Endothelial cell of umbilical vein (primary cell): Measurements from ENCODE around the gene GRB14. TPM values are rescaled to one million over a fixed set of nuclear protein-coding genes. Genes with fewer than 3 reads are reported as not detected.

ENCODE experiments used
- BruUV-seq: library from RNA; stranded (reverse); fragments of 400-500 nt; replicated peaks from 2 replicates; lab custom pipeline; 2021; lab: Mats Ljungman, UMichigan
- CTCF ChIA-PET: fragments of 300-600, 350-600 bp; sonication (Branson Sonifier 250); formaldehyde crosslinking; loops from one replicate; lab custom pipeline; 2021; ENCODE audit warnings: antibody characterized with exemption, inconsistent platforms; lab: Charles Lee
- POLR2A ChIA-PET: fragments of 300-600, 350-600 bp; sonication (Branson Sonifier 250); formaldehyde crosslinking; loops from one replicate; lab custom pipeline; 2021; ENCODE audit warnings: antibody characterized with exemption, inconsistent platforms; lab: Charles Lee
- DNase-seq: peaks from one replicate; pipeline ENCODE4 v3.0.0-alpha.2; 2011; ENCODE audit warnings: low read depth, low spot score
- FAIRE-seq: peaks from 2 replicates; lab custom pipeline; 2011; peaks lifted over from hg19 to GRCh38; lab: Jason Lieb, UNC
- H2AFZ ChIP-seq: 2 replicates; pipeline ENCODE4 v1.6.0; 2012; ENCODE audit warnings: low read depth, low read length, control low read depth, inconsistent platforms
- H3K27ac ChIP-seq: 2 replicates; pipeline ENCODE4 v1.5.1; 2011; ENCODE audit warnings: low read depth, mild to moderate bottlenecking, control low read depth, low read length, moderate library complexity; ENCODE audit not compliant: insufficient read depth
- H3K27me3 ChIP-seq, 2 experiments: 2 replicates each; pipeline versions ENCODE4 v1.6.0 to v1.6.1; 2011; ENCODE audit warnings: low read length in 2 of 2, mixed read lengths in 1 of 2; ENCODE audit not compliant: control insufficient read depth in 2 of 2, insufficient read depth in 2 of 2
- H3K36me3 ChIP-seq, 2 experiments: 2 replicates in 1 of 2; 3 replicates in 1 of 2; pipeline ENCODE4 v1.5.1; 2011; ENCODE audit warnings: low read length in 2 of 2, mild to moderate bottlenecking in 1 of 2, moderate library complexity in 1 of 2; ENCODE audit not compliant: control insufficient read depth in 2 of 2, insufficient read depth in 2 of 2; ENCODE audit errors: extremely low read depth in 1 of 2
- H3K4me1 ChIP-seq: 3 replicates; pipeline ENCODE4 v1.5.1; 2011; ENCODE audit warnings: mild to moderate bottlenecking, low read length; ENCODE audit not compliant: control insufficient read depth, insufficient read depth; ENCODE audit errors: extremely low read depth
- H3K4me2 ChIP-seq: 2 replicates; pipeline ENCODE4 v1.6.1; 2011; ENCODE audit warnings: low read length, control low read depth, mixed read lengths; ENCODE audit not compliant: insufficient read depth
- H3K4me3 ChIP-seq, 3 experiments: fragments of 200-600 bp in 1 of 3; sonication (generic), shearing (Covaris generic) in 1 of 3; replicated peaks in 1 of 3; 2 replicates each; pipeline ENCODE4 v1.5.1; 2011 to 2016; ENCODE audit warnings: control low read depth in 3 of 3, low read length in 3 of 3, mild to moderate bottlenecking in 2 of 3, inconsistent platforms in 1 of 3, low read depth in 1 of 3, moderate library complexity in 1 of 3; ENCODE audit not compliant: insufficient read depth in 1 of 3
- H3K79me2 ChIP-seq: 2 replicates; pipeline ENCODE4 v1.6.0; 2012; ENCODE audit warnings: low read length, inconsistent platforms; ENCODE audit not compliant: control insufficient read depth, insufficient read depth
- H3K9ac ChIP-seq: replicated peaks from 2 replicates; pipeline ENCODE3; 2011; ENCODE audit warnings: low read length, control low read depth; ENCODE audit not compliant: insufficient read depth; ENCODE audit errors: extremely low read depth
- H3K9me1 ChIP-seq: replicated peaks from 3 replicates; pipeline ENCODE4 v1.6.0; 2011; ENCODE audit warnings: mild to moderate bottlenecking, low read length; ENCODE audit not compliant: control insufficient read depth, insufficient read depth; ENCODE audit errors: extremely low read depth
- H3K9me3 ChIP-seq: replicated peaks from 2 replicates; pipeline ENCODE4 v1.5.1; 2012; ENCODE audit warnings: low read length, inconsistent platforms; ENCODE audit not compliant: control insufficient read depth, insufficient read depth
- H4K20me1 ChIP-seq: replicated peaks from 2 replicates; pipeline ENCODE3; 2011; ENCODE audit warnings: mild to moderate bottlenecking, low read length; ENCODE audit not compliant: control insufficient read depth, insufficient read depth; ENCODE audit errors: extremely low read depth
- GATA2 ChIP-seq: IDR thresholded peaks from 2 replicates; pipeline ENCODE4 v1.7.0; 2011; ENCODE audit warnings: low read depth, mild to moderate bottlenecking, moderate library complexity, mixed read lengths, low read length; ENCODE audit not compliant: insufficient read length, insufficient read depth
- JUN ChIP-seq: IDR thresholded peaks from 2 replicates; pipeline ENCODE4 v1.6.1; 2011; ENCODE audit warnings: borderline replicate concordance, low read depth; ENCODE audit not compliant: insufficient read length, insufficient read depth
- MYC ChIP-seq: IDR thresholded peaks from one replicate; pipeline ENCODE4 v1.6.1; 2011; ENCODE audit warnings: mild to moderate bottlenecking, low read depth, low read length
- POLR2A ChIP-seq: IDR thresholded peaks from 2 replicates; pipeline ENCODE4 v1.6.1; 2012; ENCODE audit warnings: low read depth, mild to moderate bottlenecking, control low read depth, low read length
- POLR2AphosphoS5 ChIP-seq: IDR thresholded peaks from 2 replicates; pipeline ENCODE4 v1.6.1; 2012; ENCODE audit warnings: low read depth, mild to moderate bottlenecking, control low read depth, low read length, moderate library complexity; ENCODE audit not compliant: insufficient read depth
- dilution Hi-C: fragments of 300-500 bp; cut with MboI; formaldehyde crosslinking; loops from one replicate; pipeline ENCODE4 v1.15.0; 2019; ENCODE audit warnings: low sequenced_read_pairs; ENCODE audit not compliant: extremely low pct_ligation_motif_present
- intact Hi-C: fragments of 100-400 bp; cut with micrococcal nuclease; formaldehyde crosslinking; loops from one replicate; pipeline ENCODE4 v1.10.0; 2022
- polyA plus RNA-seq, 4 experiments: library from polyadenylated mRNA; depleted of rRNA in 3 of 4; stranded (reverse) in 3 of 4; unstranded in 1 of 4; fragments of >200 nt; gene quantifications; 2 replicates each; pipeline versions ENCODE4 v1.2.1 to v1.2.3, GENCODE V29; 2011 to 2012; ENCODE audit warnings: missing spikeins in 1 of 4
- total RNA-seq: library from RNA; stranded (reverse); gene quantifications from 2 replicates; pipeline ENCODE4 v1.2.3, GENCODE V29; 2021

Gene GRB14
- total and polyA plus RNA-seq, 2 donors (not counting 3 experiments of a cell fraction or from before 2014, with no cell fraction given): 3.0 to 10.3 TPM

- Histone ChIP-seq H3K27ac (no peak overlapping the region), H3K4me3 (no peak overlapping the region), H3K9me3 (no peaks in the 10 kb centered on the region), H3K4me1 (no peaks in the 10 kb centered on the region), H3K4me2 (no peak overlapping the region), H3K9ac (no peak overlapping the region), H2AFZ (no peak overlapping the region), H3K79me2 (no peaks in the 10 kb centered on the region), H3K27me3 (no peaks in the 10 kb centered on the region), H3K36me3 (no peaks in the 10 kb centered on the region), H4K20me1 (no peaks in the 10 kb centered on the region), H3K9me1 (no peaks in the 10 kb centered on the region)
- dilution Hi-C loops (no loop called here), intact Hi-C loops (no loop called here)
- TF ChIP-seq POLR2AphosphoS5: no peak
- TF ChIP-seq MYC: no peak
- no peak for TF ChIP-seq POLR2A
- no peak for TF ChIP-seq JUN
- DNase-seq (no peak), FAIRE-seq (no peak)
- BruUV-seq: no TSS peak
- ChIA-PET POLR2A (no interaction called here), CTCF (no interaction called here)
Observed at GRCh38 chr2:164662868-164663631, 41.8 kb upstream of the GRB14 start.

GRCh38 chr2:164662066-164662465, 40.8 kb upstream of the GRB14 start:
- no peak overlapping the region for H3K9ac ChIP-seq
- dilution Hi-C loops: no loop called here
- no TSS peak for BruUV-seq
- POLR2A ChIA-PET: no interaction called here
- no peaks in the 10 kb centered on the region for H3K27me3 ChIP-seq
- H3K4me1 ChIP-seq: no peaks in the 10 kb centered on the region
- no peaks in the 10 kb centered on the region for H3K9me1 ChIP-seq
- no peaks in the 10 kb centered on the region for H4K20me1 ChIP-seq
- no peak for FAIRE-seq
- intact Hi-C loops: no loop called here
- TF ChIP-seq POLR2AphosphoS5 (no peak), MYC (no peak), GATA2 (no peak), POLR2A (no peak)
- no peak overlapping the region for H2AFZ ChIP-seq
- no peak overlapping the region for H3K4me3 ChIP-seq
- CTCF ChIA-PET: no interaction called here
- no peaks in the 10 kb centered on the region for H3K9me3 ChIP-seq
- no peak overlapping the region for H3K4me2 ChIP-seq
- DNase-seq: no peak
- no peak overlapping the region for H3K27ac ChIP-seq
- H3K36me3 ChIP-seq: no peaks in the 10 kb centered on the region
- H3K79me2 ChIP-seq: no peaks in the 10 kb centered on the region
